COLO668 (cell line): ENCODE measurements around the gene ATP2C2.
"Not testable (repeated sequence)": the region's sequence is repeated elsewhere in the genome, so short reads cannot be mapped to it uniquely, and the experiment has no call there.

Experiments
- DNase-seq: peaks from one replicate; lab custom pipeline; 2025; ENCODE audit not compliant: unreplicated experiment; lab: John Stamatoyannopoulos, UW

ATP2C2 gene

GRCh38 chr16:84368308-84368996, at the start of gene ATP2C2:
ATP2C2 (plus strand) TSS chr16:84368538; CDS start chr16:84368616, 78 bp downstream.
- peak; percentile 85 for DNase-seq

- DNase-seq: no peak
Observed at GRCh38 chr16:84319146-84319760, 49.1 kb upstream of the ATP2C2 start.

- no peak for DNase-seq
Observed at GRCh38 chr16:84320511-84320910, 47.8 kb upstream of the ATP2C2 start.

GRCh38 chr16:84321932-84322331, 46.4 kb upstream of the ATP2C2 start:
- DNase-seq: no peak

- no peak for DNase-seq
Observed at GRCh38 chr16:84322749-84323148, 45.6 kb upstream of the ATP2C2 start.

- no peak for DNase-seq
Observed at GRCh38 chr16:84323606-84324005, 44.7 kb upstream of the ATP2C2 start.

GRCh38 chr16:84324434-84325262, 43.7 kb upstream of the ATP2C2 start:
- no peak for DNase-seq

- DNase-seq: no peak
Observed at GRCh38 chr16:84326545-84326944, 41.8 kb upstream of the ATP2C2 start.

- DNase-seq: no peak
Observed at GRCh38 chr16:84327926-84328505, 40.3 kb upstream of the ATP2C2 start.

- DNase-seq: no peak
Observed at GRCh38 chr16:84329016-84329415, 39.3 kb upstream of the ATP2C2 start.

GRCh38 chr16:84329843-84330684, 38.3 kb upstream of the ATP2C2 start:
- no peak for DNase-seq

- no peak for DNase-seq
Observed at GRCh38 chr16:84330685-84331050, 37.7 kb upstream of the ATP2C2 start.

- DNase-seq: no peak
Observed at GRCh38 chr16:84331998-84332780, 36.1 kb upstream of the ATP2C2 start.

- no peak for DNase-seq
Observed at GRCh38 chr16:84332975-84333684, 35.2 kb upstream of the ATP2C2 start.

GRCh38 chr16:84334058-84334457, 34.3 kb upstream of the ATP2C2 start:
- DNase-seq: no peak

GRCh38 chr16:84334482-84334881, 33.9 kb upstream of the ATP2C2 start:
- DNase-seq: no peak

- DNase-seq: not testable (repeated sequence)
Observed at GRCh38 chr16:84337236-84337635, 31.1 kb upstream of the ATP2C2 start.

GRCh38 chr16:84339311-84339710, 29.0 kb upstream of the ATP2C2 start:
- DNase-seq: no peak

- DNase-seq: no peak
Observed at GRCh38 chr16:84339766-84340165, 28.6 kb upstream of the ATP2C2 start.
